Measurements from ENCODE around the gene OR4D11.

The OR4D11 gene

GRCh38 chr11:59550368-59550841 lies 47.0 kb downstream of the OR4D11 start:
- DNase-seq = peak; percentile 97

- DNase-seq = peak; percentile 94
Measured at GRCh38 chr11:59550842-59551658, 47.7 kb downstream of the OR4D11 start.

GRCh38 chr11:59551659-59552521 lies 48.5 kb downstream of the OR4D11 start:
- DNase-seq = peak; percentile 81

- no peak for DNase-seq
Measured at GRCh38 chr11:59552844-59553243, 49.5 kb downstream of the OR4D11 start.

GRCh38 chr11:59553323-59553722 lies 49.9 kb downstream of the OR4D11 start:
- no peak for DNase-seq

Measured in NCI-H146 (cell line).